ENCODE results near the gene PAX2.

The PAX2 gene

GRCh38 chr10:100761191-100761590, 15.8 kb downstream of the PAX2 start:
- no peak for DNase-seq

GRCh38 chr10:100763043-100763747, 17.8 kb downstream of the PAX2 start:
- no peak for DNase-seq

- no peak for DNase-seq
Observed at GRCh38 chr10:100766693-100767421, 21.5 kb downstream of the PAX2 start.

DNA sequence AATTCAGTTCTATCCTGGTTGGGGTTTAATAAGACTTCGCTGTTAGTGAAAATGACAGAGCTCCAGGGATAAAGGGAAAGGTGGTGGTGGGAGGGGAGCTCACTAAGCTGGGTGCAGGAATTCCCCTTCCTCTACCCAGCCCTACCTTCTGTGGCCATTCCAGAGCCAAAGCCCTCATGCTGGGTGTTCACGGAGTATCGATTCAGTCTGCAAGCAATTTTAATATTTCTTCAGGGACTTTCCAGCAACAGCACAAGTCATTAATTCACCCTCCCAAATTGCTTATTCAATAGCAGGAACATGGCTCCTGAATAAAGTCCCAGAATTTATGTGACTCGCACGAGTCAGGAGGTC, 22.0 kb downstream of the PAX2 start:
- no peak for DNase-seq

- no peak for DNase-seq
Observed at GRCh38 chr10:100769481-100769880, 24.1 kb downstream of the PAX2 start.

DNA sequence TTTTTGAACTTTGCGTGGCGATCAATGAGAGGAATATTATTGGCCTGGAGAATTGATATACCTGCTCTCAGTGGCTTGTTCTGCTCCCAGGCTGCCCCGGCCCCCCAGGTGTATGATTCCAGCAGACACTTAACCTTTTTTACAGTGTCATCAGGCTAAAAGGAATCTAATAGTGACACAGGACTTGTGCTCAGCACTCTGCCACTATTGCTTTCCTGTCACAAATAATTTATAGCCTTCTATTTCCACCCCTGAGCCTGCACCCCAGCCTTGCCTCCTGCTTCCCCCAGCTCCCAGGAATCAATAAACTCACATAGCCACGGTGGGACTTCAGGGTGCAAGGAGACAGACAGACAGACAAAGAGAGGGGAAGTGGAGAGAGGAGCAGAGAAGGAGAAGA, 28.3 kb downstream of the PAX2 start:
- no peak for DNase-seq

DNA sequence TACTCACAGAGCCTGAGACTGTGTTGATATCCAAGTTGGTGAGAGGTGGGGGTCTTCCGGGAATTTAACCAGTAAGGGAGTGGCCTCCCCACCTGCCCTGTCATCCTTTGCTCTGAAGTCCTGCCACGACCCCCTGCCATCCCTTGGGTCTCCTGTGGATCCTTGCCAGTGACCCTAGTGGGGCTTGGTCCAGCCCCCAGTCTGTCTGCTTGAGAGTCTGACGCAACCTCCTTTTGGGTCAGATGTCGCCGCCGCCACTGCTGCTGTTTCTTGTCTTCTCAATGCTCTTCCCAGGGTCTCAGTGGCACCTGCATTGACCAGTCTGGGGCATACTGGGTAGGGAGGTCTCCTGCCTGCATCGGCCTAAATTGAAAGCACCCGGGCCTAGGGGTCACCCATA, 28.8 kb downstream of the PAX2 start:
- no peak for DNase-seq

GRCh38 chr10:100774876-100775275, 29.5 kb downstream of the PAX2 start:
- no peak for DNase-seq

GRCh38 chr10:100775386-100775785, 30.0 kb downstream of the PAX2 start:
- no peak for DNase-seq

- no peak for DNase-seq
Observed at GRCh38 chr10:100775871-100776270, 30.5 kb downstream of the PAX2 start.

DNA sequence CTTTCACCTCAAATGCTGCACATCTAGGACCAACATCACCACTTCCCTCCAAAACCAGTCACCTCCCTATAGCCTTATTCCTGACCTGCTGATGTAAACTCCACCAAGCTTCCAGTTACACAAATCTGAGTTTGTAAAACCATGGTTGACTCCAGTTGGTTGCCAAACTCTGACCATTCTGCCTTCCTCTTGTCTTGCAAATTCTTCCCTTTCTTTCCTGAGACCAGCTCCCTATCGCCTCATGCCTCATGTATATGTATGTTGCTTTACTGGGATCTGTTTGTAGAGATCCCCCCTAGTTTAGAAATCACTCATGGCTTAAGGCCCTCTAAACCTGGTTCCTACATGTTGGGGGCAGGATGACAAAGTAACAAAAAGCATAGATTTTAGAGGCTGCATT, 31.3 kb downstream of the PAX2 start:
- DNase-seq = no peak

GRCh38 chr10:100779329-100779728, 33.9 kb downstream of the PAX2 start:
- no peak for DNase-seq

DNA sequence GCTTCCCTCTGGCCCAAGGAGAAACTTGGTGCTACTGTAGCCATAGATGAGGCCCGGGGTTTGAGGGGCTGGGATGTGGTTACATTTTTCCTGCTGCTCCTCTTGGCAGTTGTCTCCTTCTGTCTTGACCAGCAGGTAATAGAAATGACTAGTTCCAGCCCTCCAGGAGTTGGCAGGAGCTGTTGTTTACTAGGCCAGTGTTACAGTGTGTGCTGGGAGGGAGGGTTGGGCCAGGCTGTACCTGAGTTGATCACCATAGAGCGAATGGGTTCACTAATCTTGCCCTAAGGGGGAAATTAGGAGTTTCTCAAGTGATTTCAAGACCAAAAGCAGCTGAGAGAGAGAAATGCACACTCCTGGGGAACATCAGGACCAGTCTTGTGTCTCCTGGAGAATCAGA, 34.9 kb downstream of the PAX2 start:
- DNase-seq = no peak

- no peak for DNase-seq
Observed at GRCh38 chr10:100781145-100781665, 35.8 kb downstream of the PAX2 start.

GRCh38 chr10:100782461-100783244, 37.3 kb downstream of the PAX2 start:
- no peak for DNase-seq

- DNase-seq = no peak
Observed at GRCh38 chr10:100784126-100784525, 38.7 kb downstream of the PAX2 start.

DNA sequence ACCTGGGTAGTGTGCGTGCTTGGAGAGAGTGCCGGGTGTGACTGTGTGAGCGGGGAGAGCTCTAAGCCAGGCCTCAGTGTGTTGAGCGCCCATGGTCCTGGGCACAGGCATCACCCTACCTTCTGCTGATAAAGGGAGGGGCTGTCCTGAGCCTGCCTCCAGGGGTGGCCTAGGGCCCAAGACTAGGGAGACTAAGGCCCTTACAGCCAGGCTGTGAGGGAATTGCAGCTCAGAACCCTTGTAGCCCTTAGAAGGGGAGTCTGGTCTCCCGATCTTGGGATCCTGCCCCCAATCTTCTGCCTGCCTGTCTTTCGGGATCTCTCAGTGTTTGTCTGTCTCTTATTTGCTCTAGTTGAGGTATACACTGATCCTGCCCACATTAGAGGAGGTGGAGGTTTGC, 41.2 kb downstream of the PAX2 start:
- no peak for DNase-seq

DNA sequence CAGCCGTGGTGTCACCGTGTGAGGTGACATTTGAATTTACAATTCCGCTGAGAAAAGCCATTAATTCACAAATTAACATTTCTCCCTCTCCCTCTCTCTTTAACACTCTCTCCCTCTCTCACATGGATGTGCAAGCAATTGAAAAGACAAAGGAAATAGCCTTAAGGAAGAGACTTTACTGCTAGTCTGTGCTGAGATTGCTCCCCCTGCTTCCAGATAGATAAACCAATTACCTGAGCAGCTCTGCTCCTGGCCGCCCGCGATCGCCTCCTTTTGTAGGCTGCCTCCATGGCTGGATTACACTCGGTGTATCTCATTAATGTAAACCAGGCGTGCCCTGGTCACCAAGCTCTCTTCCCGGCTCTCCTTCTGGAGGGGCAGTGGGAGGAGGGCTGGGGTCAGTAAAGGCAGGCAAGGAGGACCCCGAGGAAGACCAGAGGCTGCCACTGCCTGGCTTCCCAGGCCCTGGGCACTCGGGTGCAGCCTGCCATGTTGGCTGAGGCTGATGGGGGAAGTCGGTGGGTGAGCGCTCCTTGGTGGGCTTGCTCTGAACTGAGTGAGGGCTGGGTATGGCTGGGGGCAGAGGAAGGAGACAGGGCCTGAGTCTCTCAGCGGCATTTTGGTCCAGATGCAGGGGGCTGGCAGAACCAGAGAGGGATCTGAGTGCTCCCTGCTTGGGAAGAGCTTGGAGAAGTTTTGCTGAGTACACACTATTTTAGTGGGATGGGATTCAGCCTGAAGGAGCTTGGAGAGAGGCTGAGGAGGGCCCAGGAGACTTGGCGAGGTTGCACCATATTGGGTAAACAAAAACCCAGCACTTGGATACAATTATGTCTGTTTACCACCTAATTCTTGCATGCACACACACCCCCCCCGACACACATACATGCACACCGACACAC, 42.9 kb downstream of the PAX2 start:
- no peak for DNase-seq

DNA sequence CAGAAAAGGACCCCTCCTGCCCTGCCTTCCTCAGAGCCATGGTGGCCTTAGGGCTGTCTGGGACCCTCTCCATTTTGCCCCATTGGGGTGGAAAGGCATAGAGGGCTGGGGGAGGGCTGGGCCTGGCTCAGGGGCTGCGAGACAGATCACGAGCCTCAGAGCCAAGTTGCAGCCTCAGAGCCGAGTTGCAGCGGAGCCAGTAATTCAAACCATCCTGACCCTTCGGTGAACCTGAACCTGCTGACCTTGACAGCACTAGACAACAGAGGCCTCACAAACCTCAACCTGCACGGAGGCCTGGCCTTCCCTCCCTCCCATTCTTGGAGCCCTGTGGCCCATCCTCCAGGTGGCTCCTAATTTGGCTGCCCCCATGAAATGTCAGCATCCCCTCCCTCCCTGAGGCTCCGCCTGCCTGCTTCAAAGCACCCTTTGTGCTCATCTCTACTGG, 45.4 kb downstream of the PAX2 start:
- no peak for DNase-seq

GRCh38 chr10:100791369-100792058, 46.1 kb downstream of the PAX2 start:
- DNase-seq = no peak

DNA sequence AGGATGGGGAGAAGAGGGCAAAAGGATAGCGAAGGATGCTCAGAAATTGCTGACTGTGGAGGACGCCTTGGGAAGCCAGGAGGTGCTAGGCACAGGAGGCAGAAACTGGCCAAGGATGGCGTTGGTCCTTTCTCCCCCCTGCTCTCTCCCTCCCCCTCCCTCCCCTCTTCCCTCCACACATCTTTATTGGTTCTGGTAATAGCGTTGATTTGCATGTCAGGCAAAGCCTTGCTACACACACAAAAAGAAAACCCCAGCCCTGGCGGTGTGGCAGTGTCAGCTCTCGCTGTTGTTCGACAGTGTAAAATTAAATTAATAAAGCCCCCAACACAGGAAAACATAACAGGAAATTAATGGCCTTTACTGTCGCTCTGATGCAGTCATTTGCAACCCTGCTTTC, 47.2 kb downstream of the PAX2 start:
- no peak for DNase-seq

- DNase-seq = no peak
Observed at GRCh38 chr10:100793055-100793454, 47.7 kb downstream of the PAX2 start.

All from hematopoietic multipotent progenitor cell treated with erythropoietin and hydrocortisone succinate and interleukin-3 and kit ligand, for 4 days (in vitro differentiated cells).